ENCODE measurements around the gene POLG2. TPM values are rescaled to one million over a fixed set of nuclear protein-coding genes. Genes with fewer than 3 reads are reported as not detected.

Gene POLG2
- total and polyA plus RNA-seq, 4 donors = 5.4 to 17.8 (median 11.4) TPM

DNA sequence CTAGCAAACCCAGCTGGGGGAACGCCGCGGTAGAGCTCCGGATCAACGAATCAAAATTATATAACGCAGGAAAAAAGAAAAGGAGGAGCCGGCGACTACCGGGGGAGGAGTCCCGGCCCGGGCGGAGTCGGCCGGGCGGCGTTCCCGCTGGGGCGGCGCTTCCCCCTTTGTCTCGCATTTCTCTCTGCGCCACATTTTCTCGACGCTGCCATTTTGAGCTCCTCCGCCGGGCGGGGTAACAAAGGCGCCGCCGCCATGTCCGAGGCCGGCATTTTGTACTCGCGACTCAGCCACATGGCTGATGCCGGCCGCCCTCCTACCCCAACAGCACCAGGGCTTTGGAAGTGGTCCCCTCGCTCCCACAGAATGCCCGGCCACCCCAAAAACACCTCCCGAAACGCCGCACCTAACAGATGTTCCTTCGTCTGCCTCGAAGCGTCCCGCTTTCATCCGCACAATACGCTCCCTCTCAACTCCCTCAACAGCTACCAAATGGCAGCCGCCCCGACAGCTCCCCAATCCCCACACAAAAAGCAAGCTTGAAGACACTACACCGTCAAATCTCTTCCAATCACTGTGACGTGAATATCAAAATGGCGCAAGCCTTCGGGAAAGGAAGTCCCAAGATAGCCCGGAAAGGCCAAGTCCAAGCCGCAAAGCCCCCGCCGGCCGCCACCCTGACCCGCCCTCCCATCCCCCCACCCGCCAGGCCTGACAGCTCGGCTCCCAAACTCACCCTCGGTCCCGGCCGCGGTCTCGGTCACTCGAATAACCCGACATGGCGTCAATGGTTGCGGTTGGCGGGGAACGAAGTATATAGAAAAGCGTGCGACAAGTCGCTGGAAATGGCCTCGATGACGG, 8.7 kb upstream of the POLG2 start:
- Histone ChIP-seq H3K27me3 (ENCODE audit: control insufficient read depth in 3 of 3, insufficient read depth in 3 of 3, low read length in 2 of 3) (no peaks in the 10 kb centered on the region), H3K9ac (ENCODE audit: insufficient read depth in 1 of 2, low read length in 2 of 2) (peak overlapping the region; percentile 100), H3K4me3 (peak overlapping the region; percentile 99), H3K27ac (ENCODE audit: low read depth in 1 of 2, low read length in 1 of 2) (peak overlapping the region; percentile 93 to 100), H3K9me3 (ENCODE audit: control insufficient read depth in 4 of 4, insufficient read depth in 3 of 4, low read length in 3 of 4) (no peaks in the 10 kb centered on the region), H3K4me1 (ENCODE audit: control insufficient read depth in 5 of 5, insufficient read depth in 5 of 5, low read length in 5 of 5) (peaks cover 0 to 24% (median 19%) of the 10 kb centered on the region in 5 donors), H3K36me3 (ENCODE audit: control insufficient read depth in 4 of 4, insufficient read depth in 4 of 4, low read length in 4 of 4) (peaks cover 21 to 67% (median 45%) of the 10 kb centered on the region in 4 donors)
- DNase-seq (peak; percentile 96 to 98 (median 97)), ATAC-seq (ENCODE audit: insufficient read depth, low FRiP score) (peak; percentile 66)
- TF ChIP-seq CTCF (IDR thresholded peaks at IDR 0.05; ENCODE audit: control extremely low read depth, extremely low read depth) = no peak
- 0% methylated on average over 72 to 76 of the region's 76 CpGs for WGBS, 2 donors

- TF ChIP-seq CTCF (IDR thresholded peaks at IDR 0.05; ENCODE audit: control extremely low read depth, extremely low read depth) = no peak
- Histone ChIP-seq H3K27me3 (ENCODE audit: control insufficient read depth in 3 of 3, insufficient read depth in 3 of 3, low read length in 2 of 3) (no peaks in the 10 kb centered on the region), H3K9me3 (ENCODE audit: control insufficient read depth in 4 of 4, insufficient read depth in 3 of 4, low read length in 3 of 4) (no peaks in the 10 kb centered on the region), H3K4me1 (ENCODE audit: control insufficient read depth in 5 of 5, insufficient read depth in 5 of 5, low read length in 5 of 5) (peaks cover 0 to 26% (median 19%) of the 10 kb centered on the region in 5 donors), H3K27ac (ENCODE audit: low read depth in 1 of 2, low read length in 1 of 2) (peak overlapping the region; percentile 93 to 100), H3K36me3 (ENCODE audit: control insufficient read depth in 4 of 4, insufficient read depth in 4 of 4, low read length in 4 of 4) (peaks cover 24 to 68% (median 49%) of the 10 kb centered on the region in 4 donors), H3K4me3 (peak overlapping the region; percentile 99), H3K9ac (ENCODE audit: insufficient read depth in 1 of 2, low read length in 2 of 2) (peak overlapping the region; percentile 98 to 100)
- DNase-seq = no peak
- WGBS, 2 donors = 1% methylated on average over 13 of the region's 13 CpGs
- no peak for ATAC-seq (ENCODE audit: insufficient read depth, low FRiP score)
These were observed 8.0 kb upstream of the POLG2 start for GRCh38 chr17:64504769-64505339.

DNA sequence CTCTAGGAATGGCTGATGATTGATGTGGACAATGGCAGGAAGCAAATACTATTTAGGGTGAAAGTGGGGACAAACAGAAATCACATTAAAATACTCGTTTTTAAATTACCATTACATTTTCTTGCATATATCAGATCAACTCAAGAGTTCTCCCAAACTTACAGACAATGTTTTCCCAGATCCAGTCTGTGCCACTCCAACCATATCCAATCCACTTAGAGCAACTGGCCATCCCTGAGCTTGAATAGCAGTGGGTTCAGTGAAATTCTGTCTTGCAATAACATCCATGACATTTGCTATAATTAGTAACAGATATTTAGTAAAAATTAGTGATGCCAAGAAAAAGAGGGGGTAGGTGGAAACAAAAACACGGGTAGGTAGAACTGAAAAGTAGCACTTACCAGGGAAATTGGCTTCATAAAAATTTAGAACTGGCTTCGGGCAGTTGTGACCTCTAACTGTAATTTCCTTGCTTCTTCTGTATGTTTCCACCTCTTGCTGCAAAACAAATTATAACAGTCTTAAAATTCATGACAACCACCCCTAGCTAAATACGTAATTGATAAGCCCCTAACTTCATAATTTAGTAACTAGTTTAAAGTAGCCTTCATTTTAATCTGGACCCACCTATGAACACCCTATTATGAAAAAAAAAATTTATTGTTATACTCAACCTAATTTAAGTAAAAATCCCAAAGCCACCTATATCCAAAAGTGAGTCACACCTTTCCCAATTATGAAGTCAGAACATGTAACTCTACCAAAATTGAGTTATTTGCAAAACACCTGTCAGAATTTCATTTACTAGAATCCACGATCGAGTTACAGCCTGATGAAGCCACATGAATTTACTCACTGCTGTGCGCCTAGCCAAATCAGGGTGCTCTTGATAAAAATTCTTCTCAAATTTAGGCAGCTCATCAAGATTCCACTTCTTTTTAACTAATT, 7.2 kb upstream of the POLG2 start:
- H3K9ac ChIP-seq (ENCODE audit: insufficient read depth in 1 of 2, low read length in 2 of 2) = peak overlapping the region; percentile 98 to 100
- H3K9me3 ChIP-seq (ENCODE audit: control insufficient read depth in 4 of 4, insufficient read depth in 3 of 4, low read length in 3 of 4) = no peaks in the 10 kb centered on the region
- DNase-seq = peak in 2 of 3 donors; percentile 10 to 33
- H3K27ac ChIP-seq (ENCODE audit: low read depth in 1 of 2, low read length in 1 of 2) = peak overlapping the region in 1 of 2 donors; percentile 93
- H3K4me3 ChIP-seq = peak overlapping the region; percentile 99
- WGBS, 2 donors = 29 to 51% methylated on average over 7 of the region's 7 CpGs
- TF ChIP-seq CTCF (IDR thresholded peaks at IDR 0.05; ENCODE audit: control extremely low read depth, extremely low read depth) = no peak
- no peak for ATAC-seq (ENCODE audit: insufficient read depth, low FRiP score)
- peaks cover 0 to 23% (median 18%) of the 10 kb centered on the region in 5 donors for H3K4me1 ChIP-seq (ENCODE audit: control insufficient read depth in 5 of 5, insufficient read depth in 5 of 5, low read length in 5 of 5)
- H3K27me3 ChIP-seq (ENCODE audit: control insufficient read depth in 3 of 3, insufficient read depth in 3 of 3, low read length in 2 of 3) = no peaks in the 10 kb centered on the region
- peaks cover 24 to 69% (median 50%) of the 10 kb centered on the region in 4 donors for H3K36me3 ChIP-seq (ENCODE audit: control insufficient read depth in 4 of 4, insufficient read depth in 4 of 4, low read length in 4 of 4)
